D341Med (cell line): ENCODE data around the gene EXOC4.
"Not testable (repeated sequence)": the region's sequence is repeated elsewhere in the genome, so short reads cannot be mapped to it uniquely, and the experiment has no call there.

Experiments used
- DNase-seq: peaks from one replicate; pipeline ENCODE4 v3.0.0; 2012; ENCODE audit warnings: low spot score

The EXOC4 gene

DNA sequence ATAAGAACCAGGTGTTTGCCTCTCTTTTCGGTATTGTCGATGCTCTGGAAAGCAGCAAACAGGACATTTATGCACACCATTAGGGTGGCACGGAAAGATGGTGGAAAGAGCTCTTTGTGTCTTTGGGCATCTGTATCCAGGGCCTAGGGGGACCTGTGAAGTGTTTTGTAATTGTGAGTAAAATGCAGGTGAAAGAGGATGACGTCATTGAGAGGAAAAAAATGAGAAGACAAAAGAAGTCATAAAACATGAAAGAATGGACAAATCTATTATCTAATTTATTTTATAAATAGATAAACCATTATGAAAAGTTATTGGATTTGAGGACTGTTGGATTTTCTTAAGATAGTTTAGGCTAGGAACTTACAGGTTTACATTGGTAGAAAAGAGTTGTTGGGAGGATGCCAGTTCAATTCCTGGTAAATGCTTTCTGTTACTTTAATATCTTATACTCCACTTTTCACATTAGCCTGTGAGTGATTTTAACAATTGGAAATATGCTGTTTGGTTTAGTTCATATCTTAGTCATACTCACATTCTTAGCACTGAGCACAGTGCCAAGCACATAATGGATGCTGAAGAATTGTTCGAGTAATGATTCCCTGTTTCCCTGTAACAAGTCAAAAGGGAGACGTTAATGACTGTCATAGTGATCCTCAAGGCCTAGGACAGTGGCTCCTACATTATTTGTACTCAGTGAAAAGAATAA lies 62.6 kb downstream of the EXOC4 start:
- DNase-seq, result no peak

DNA sequence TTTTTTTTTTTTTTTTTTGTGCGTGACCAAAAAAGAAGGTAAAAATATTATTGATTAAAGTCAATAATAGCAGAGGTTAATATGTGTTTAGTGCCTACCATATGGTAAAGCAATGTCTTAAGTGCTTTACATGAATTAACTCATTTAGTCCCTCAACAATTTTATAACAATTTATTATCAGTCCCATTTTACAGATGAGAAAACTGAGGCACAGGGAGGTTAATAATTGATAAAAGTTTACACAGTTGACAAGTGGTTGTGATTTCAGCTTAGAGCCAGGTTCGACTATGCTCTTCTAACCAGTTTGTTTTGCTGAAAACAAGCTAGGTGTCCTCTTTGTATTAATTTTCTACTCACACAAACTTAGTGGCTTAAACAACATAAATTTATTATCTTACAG lies 67.0 kb downstream of the EXOC4 start:
- no peak for DNase-seq

DNA sequence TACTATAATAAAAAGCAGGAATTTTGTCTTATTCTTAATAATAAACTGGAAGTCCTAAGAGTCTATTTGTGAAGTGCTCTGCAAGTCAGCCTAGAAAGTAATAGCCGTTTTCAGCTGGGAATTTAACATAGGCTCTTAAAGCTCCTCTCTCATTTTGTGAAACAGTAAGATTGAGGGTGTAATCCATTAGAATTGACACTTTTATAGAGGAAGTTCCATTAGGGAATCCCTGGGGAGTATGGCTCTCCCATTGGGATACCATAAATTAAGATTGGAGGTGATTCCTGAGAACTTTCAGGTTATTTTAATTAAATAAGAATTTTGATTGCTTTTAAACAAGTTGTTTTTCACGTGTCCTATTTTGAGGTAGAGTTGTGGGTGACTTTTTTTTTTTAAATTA lies 68.0 kb downstream of the EXOC4 start:
- DNase-seq, result no peak

DNA sequence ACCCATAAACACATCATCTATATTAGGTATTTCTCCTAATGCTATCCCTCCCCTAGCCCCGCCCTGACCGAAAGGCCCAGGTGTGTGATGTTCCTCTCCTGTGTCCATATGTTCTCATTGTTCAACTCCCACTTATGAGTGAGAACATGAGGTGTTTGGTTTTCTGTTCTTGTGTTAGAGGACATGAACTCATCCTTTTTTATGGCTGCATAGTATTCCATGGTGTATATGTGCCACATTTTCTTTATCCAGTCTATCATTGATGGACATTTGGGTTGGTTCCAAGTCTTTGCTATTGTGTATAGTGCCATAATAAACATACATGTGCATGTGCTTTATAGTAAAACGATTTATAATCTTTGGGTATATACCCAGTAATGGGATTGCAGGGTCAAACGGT lies 68.5 kb downstream of the EXOC4 start:
- DNase-seq, result not testable (repeated sequence)

DNA sequence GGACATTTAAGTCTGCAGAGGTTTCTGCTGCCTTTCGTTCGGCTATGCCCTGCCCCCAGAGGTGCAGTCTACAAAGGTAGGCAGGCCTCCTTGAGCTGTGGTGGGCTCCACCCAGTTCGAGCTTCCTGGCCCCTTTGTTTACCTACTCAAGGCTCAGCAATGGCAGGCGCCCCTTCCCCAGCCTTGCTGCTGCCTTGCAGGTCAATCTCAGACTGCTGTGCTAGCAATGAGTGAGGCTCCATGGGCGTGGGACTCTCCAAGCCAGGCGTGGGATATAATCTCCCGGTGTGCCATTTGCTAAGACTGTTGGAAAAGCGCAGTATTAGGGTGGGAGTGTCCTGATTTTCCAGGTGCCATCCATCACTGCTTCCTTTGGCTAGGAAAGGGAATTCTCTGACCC lies 73.9 kb downstream of the EXOC4 start:
- not testable (repeated sequence) for DNase-seq

DNA sequence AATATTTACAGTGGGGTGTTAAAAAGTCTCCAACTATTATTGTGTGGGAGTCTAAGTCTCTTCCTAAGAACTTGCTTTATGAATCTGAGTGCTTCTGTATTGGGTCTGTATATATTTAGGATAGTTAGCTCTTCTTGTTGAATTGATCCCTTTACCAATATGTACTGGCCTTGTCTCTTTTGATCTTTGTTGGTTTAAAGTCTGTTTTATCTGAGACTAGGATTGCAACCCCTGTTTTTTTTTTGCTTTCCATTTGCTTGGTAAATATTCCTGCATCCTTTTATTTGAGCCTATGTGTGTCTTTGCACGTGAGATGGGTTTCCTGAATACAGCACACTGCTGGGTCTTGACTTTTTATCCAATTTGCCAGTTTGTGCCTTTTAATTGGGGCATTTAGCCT lies 75.1 kb downstream of the EXOC4 start:
- DNase-seq, result not testable (repeated sequence)

DNA sequence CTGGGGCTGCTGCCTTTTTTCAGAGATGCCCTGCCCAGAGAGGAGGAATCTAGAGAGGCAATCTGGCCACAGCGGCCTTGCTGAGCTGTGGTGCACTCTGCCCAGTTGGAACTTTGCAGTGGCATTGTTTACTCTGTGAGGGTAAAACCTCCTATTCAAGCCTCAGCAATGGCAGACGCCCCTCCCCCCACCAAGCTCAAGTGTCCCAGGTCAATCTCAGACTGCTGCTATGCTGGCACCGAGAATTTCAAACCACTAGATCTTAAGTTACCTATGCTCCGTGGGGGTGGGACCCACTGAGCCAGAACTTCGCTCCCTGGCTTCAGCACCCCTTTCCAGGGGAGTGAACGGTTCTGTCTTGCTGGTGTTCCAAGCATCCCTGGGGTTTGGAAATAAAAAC lies 77.2 kb downstream of the EXOC4 start:
- DNase-seq, result no peak

DNA sequence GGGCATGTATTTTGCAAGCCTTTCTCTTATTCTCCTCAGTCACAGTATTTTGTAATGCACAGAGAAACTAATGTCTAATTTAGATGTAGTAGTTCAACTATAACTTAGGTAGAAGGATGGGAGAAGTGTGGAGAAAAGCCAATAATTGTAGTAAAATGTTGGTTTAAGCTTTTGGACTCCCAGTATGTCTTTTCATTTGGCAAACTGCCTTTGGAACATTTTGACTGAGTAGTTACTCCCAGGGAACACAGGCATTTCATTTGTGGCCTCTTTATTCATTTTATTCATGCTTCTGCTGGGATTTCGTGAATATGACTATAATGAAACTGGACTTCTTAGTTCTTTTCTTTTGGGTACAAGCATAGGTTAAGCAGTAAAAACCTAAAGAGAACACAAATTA lies 79.0 kb downstream of the EXOC4 start:
- no peak for DNase-seq

DNA sequence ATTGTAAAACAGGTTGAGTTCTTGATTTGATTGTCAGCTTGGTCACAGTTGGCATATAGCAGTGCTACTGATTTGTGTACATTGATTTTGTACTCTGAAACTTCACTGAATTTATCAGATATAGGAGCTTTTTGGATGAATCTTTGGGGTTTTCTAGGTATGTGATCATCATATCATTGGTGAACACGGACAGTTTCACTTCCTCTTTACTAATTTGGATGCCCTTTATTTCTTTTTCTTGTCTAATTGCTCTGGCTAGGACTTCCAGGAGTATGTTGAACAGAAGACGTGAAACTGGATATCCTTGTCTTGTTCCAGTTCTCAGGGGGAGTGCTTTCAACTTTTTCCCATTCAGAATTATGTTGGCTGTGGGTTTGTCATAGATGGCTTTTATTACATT lies 86.9 kb downstream of the EXOC4 start:
- no peak for DNase-seq

DNA sequence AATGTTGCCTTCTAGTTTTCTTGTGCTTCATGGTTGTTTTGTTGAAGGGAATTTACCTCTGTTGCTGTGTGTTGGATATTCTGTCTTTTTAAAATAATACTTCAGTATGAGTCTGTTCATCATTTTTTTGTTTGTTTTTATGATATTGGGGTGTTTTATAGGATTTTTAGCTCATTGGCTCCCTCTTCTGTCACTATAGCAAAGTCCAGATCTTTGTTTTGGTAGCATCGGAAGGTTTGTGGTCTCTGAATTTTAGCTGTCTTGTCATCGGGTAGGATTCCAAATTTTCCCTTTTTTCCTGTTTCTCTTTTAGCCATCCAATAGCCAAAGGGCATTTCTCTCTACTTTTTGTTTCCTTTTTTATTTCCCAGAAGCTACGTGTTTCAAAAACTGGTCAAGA lies 91.4 kb downstream of the EXOC4 start:
- peak; percentile 34 for DNase-seq

DNA sequence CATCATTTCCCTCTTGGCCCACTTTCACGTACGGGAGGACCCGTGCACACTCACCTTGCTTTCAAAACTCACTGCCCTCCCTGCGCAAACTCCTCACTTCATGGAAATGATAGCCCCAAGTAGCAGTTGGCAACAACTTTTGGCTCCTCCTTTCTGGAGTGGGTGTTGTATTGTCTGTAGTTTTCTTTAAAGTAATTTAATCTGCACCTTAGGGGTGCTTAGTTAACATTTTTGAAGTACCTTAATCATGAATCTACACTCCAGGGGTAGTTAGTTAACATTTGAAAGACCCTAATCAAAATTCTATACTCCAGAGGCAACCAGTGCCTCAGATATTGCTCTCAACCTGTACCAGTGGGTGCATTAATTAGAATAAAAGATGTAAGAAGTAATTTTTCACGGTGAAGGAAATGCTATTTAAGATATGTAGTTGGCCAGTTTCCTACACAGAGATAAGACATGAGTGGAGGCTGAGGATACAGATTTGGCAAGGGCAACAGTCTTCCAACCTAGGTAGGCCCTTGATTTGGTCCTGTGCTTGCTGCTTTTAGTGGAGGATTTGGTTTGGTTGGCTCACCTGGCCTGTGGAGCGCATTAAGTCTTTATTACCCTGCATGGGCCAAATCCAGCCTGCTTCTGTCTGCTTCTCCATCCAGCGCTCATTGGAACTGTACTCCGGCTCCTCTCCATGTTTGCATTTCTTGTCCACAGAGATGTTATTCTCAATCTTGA lies 93.0 kb downstream of the EXOC4 start:
- DNase-seq, result no peak

DNA sequence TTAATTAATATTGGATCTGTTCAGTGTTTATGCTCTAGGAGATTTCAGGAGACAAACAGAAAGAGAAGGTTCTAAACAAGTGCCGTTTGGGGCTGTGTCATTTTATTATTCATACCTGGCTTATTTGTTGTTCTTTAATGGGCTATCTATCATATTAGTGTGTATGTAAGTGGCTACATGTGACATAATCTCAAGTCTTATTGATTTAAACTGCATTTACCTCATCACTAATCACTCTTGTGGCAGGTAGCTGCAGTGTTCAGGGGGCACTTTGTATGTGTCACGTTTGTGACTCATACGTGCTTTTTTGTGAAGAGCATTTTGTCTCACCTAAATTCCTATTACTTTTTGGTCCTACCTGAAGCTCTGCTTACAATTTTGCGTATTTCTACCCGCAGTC lies 95.4 kb downstream of the EXOC4 start:
- DNase-seq, result no peak

DNA sequence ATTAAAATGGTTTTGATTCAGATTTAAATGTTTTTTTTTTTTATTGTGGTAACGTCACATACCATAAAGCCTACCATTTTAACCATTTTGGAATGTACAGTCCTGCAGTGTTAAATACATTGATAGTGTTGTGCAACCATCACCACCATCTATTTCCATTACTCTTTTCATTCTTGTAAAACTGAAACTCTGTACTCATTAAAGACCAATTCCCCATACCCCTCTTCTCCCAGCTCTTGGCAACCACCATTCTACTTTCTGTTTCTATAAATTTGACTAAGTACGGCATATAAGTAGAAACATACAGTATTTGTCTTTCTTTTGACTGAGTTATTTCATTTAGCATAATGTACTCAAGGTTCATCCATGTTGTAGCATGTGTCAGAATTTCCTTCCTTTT lies 96.2 kb downstream of the EXOC4 start:
- DNase-seq, result no peak

DNA sequence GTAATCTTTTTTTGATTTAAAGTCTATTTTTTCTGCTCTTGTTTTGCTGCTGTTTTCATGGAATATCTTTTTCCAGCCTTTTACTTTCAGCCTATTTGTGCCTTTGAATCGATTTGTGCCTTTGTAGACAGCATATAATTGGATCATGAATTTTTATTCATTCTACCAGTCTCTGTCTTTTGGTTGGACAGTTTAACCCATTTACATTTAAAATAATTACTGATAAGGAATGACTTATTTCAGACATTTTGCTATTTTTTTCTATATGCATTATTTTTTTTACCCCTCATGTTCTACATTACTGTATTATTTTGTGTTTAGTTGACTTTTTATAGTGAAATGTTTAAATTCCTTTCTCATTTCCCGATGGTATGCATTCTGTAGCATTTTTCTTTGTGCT lies 99.6 kb downstream of the EXOC4 start:
- DNase-seq, result no peak

DNA sequence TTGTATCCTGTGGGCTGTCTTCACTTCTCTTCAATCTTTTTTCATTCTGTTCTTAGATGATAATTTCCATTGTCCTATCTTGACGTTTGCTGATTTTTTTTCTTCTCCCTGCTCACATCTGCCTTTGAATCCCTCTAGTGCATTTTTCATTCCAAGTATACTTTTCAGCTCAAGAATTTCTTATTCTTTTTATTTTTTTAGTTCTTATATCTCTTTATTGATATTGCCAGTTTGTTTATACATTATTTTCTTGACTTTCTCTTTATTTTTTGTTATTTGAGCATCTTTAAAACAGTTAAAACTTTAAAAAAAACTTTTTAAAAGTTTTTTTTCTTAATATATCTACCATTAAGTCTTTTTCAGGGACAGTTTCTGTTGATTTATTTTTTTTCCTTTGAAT lies 100.9 kb downstream of the EXOC4 start:
- no peak for DNase-seq

DNA sequence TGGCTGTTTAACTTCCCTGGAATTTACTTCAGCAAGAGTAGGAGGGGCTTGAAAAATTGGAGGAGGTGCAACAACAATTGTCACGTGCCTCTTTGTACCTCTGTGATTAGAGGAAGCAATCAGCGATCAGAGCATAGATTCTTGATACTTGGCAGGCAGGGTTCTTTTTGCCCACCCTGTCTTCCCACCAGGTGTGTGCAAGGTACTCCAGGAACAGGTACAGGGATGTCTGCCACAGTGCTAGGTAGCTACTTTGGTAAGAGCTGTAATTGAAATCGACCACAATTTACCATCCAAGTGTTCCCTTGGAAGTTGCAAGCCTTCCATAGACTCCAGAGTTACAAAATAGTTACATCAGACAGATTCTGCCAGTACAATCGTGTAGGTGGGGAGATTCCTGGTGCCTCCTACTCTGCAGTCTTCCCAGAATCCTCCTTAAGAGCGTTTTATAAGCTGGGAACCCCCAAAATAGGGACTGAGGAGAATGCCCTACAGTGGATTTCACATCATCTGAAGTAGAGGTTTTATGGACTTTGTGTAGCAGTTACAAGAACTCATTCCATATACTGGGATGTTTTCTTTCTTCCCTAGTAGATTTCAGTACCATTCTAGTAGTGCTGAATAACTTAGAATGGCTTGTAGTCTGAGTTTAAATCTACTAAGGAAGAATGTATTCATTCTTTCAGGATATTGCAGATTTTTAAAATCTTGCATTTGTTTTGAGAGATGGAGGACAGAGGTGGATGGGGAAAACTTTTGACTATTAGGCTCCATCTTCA lies 101.9 kb downstream of the EXOC4 start:
- DNase-seq, result no peak

DNA sequence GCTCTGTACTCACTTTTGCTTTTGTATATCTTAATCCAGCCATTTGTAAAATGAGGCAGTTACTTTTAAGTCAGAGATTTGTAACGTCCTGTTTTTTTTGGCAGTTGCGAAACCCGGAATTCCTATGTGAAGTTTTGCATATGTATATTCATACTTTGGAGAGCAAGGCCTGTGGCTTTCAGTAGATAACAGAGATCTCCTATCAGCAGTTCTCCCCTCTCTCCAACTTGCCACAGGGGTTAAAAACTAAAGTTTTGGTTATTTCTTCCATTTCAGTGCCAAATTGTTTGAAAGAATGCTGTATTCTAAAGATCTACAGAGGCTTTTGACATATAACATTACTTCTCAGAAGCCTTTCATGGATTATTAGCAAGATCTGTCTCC lies 102.4 kb downstream of the EXOC4 start:
- DNase-seq, result no peak

DNA sequence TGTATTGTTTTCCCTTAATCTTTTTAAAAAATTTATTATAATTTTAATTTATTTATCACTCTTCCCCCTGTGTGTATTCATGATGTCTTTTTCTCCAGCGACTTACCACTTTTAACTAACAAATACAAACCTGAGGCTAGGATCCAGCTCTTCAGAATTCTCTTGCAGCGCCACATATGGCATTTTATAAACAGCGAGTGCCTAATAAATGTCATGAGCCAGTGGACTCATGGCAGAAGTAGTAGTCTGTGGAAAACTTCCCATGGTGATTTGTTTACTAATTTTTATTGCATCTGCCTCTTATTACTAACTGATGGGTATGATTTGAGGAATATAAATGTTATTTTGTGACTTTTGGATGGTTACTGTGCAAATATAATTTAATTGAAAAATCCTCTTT lies 102.9 kb downstream of the EXOC4 start:
- no peak for DNase-seq

DNA sequence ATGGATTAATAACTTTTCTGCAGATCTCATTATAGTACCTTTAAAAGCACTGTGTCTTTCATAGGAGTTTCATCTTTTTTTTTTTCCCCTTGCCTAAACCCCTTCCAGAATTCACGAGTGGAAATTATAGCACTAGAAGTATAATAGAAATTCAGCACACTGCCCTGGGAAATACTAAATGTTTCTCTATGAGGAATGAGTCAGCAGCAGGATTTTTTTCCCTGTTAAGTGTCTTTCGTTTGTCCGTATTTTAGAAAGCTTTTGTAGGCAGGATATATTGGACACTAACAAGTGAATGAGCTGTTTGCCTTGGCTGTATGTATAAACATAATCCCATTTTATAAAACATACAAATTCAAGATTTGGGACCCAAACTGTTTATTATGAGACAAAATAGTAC lies 105.8 kb downstream of the EXOC4 start:
- DNase-seq, result no peak

DNA sequence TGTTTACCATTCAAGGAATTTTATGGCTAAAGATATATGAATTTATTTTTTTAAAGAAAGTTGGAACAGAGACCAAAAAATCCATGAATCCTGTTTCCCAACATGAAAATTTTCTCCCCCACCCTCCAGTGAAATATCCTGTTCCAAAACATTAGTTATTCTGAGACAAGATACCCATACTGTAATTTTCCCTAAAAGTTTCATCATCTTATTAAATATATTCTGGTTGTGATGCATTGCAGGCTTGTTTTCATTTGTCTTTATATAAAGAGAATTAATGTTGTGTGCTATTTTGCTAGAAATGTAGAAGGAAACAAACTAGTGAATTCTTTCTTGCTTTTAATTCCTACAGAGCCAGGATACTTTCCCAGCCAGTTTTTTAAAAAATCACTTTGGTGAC lies 106.6 kb downstream of the EXOC4 start:
- DNase-seq, result no peak

DNA sequence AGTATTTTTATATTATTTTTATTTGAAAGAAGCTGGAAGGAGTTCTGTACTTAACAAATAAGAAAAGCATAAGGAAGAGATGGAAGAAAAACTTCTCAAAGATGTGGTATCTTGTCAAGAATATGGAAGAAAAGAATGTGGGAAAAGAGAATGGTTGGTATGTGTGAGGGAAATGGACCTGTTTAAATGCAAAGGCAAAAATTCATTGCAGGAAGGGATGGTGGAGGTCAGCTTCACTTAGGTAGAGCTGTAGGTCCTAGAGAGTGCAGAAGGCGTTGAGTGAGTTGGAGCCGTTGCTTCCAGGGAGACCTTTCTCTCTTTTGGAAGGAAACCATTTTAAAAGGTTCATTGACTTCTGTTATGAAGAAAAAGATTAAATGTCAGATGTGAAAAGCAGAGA lies 107.3 kb downstream of the EXOC4 start:
- DNase-seq, result no peak

DNA sequence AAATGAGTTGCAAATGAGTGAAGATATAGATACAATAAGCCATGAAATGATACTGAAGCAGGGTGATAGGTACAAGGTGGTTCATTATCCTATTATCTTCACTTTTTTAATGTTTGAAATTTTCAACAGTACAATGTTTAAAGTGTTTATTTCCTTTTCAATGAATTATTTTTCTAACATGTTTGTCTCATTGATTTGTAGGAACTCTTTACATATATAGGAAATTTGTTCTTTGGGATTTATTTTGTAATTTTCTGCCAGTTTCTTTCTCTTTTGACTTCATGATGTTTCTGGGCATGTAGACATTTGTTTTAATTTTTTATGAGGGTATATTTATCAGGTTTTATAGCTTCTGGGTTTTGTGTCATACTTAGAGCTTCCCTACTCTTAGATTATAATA lies 108.9 kb downstream of the EXOC4 start:
- no peak for DNase-seq

DNA sequence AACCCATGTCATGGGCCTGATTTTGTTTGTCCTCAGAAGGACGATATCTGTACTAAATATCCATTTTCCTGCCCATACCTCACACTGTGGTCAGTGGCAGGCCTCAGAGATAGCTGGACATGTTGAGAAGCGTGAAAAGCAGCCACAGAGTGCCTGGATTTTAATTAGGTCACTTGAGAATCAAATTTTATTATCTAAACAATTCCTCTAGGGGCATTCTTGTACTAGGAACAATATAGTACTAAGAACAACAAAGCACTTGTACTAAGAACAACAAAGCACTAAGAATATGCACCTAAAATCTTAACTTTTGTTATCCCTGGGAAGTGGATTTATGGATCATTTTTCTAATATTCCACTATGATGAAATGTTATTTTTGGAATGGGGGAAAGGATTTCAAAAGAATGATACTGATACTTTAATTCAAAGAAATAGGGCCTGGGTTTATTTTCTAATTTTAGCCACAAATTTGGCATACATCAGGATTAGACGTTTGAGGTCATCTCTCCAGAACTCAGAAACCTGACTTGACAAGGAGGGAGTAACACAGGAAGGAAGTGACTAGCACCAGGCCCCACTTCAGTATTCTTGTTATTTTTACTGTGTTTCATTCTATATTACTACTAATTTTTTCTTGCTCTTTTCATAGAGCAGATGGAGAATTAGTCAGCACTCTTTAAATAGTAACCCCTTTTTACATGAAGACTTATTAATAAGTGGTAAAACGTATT lies 112.2 kb downstream of the EXOC4 start:
- DNase-seq, result no peak
